Measurements from ENCODE around the gene UROC1.

The UROC1 gene

GRCh38 chr3:126459763-126460127 is 57.8 kb downstream of the UROC1 start:
- no peak for DNase-seq (ENCODE audit: low read depth)

GRCh38 chr3:126459111-126459762 is 58.3 kb downstream of the UROC1 start:
- no peak for DNase-seq (ENCODE audit: low read depth)

- DNase-seq (ENCODE audit: low read depth), result no peak
These were observed 60.7 kb downstream of the UROC1 start for GRCh38 chr3:126456766-126457388.

- no peak for DNase-seq (ENCODE audit: low read depth)
These were observed 61.4 kb downstream of the UROC1 start for GRCh38 chr3:126456211-126456610.

GRCh38 chr3:126454437-126455198 is 63.0 kb downstream of the UROC1 start:
- no peak for DNase-seq (ENCODE audit: low read depth)

GRCh38 chr3:126454025-126454424 is 63.5 kb downstream of the UROC1 start:
- DNase-seq (ENCODE audit: low read depth), result no peak

- DNase-seq (ENCODE audit: low read depth), result no peak
These were observed 65.4 kb downstream of the UROC1 start for GRCh38 chr3:126452213-126452612.

- DNase-seq (ENCODE audit: low read depth), result no peak
These were observed 66.1 kb downstream of the UROC1 start for GRCh38 chr3:126451511-126451910.

- no peak for DNase-seq (ENCODE audit: low read depth)
These were observed 66.8 kb downstream of the UROC1 start for GRCh38 chr3:126450744-126451143.

- DNase-seq (ENCODE audit: low read depth), result no peak
These were observed 67.4 kb downstream of the UROC1 start for GRCh38 chr3:126450219-126450618.

GRCh38 chr3:126449621-126450051 is 67.9 kb downstream of the UROC1 start:
- DNase-seq (ENCODE audit: low read depth), result no peak

- DNase-seq (ENCODE audit: low read depth), result no peak
These were observed 68.7 kb downstream of the UROC1 start for GRCh38 chr3:126448893-126449180.

- DNase-seq (ENCODE audit: low read depth), result no peak
These were observed 69.3 kb downstream of the UROC1 start for GRCh38 chr3:126448136-126448892.

GRCh38 chr3:126447456-126448106 is 70.0 kb downstream of the UROC1 start:
- no peak for DNase-seq (ENCODE audit: low read depth)

GRCh38 chr3:126446791-126447190 is 70.8 kb downstream of the UROC1 start:
- DNase-seq (ENCODE audit: low read depth), result no peak

- DNase-seq (ENCODE audit: low read depth), result no peak
These were observed 71.3 kb downstream of the UROC1 start for GRCh38 chr3:126446301-126446700.

- DNase-seq (ENCODE audit: low read depth), result no peak
These were observed 72.1 kb downstream of the UROC1 start for GRCh38 chr3:126445506-126445905.

- DNase-seq (ENCODE audit: low read depth), result no peak
These were observed 74.7 kb downstream of the UROC1 start for GRCh38 chr3:126442856-126443242.

- DNase-seq (ENCODE audit: low read depth), result no peak
These were observed 75.3 kb downstream of the UROC1 start for GRCh38 chr3:126442094-126442855.

- DNase-seq (ENCODE audit: low read depth), result no peak
These were observed 76.2 kb downstream of the UROC1 start for GRCh38 chr3:126441256-126441880.

- no peak for DNase-seq (ENCODE audit: low read depth)
These were observed 76.9 kb downstream of the UROC1 start for GRCh38 chr3:126440709-126440995.
